Parathyroid adenoma (tissue), 2 donors: ENCODE results near the gene GPAM.
A peak's percentile ranks its signal among the peaks of the same experiment; 100 is the strongest.
"Not testable (repeated sequence)": the region's sequence is repeated elsewhere in the genome, so short reads cannot be mapped to it uniquely, and the experiment has no call there.

Experiments used
- H2AFZ ChIP-seq: fragments of 300-600 bp; sonication (generic); one replicate; pipeline ENCODE4 v1.7.0; 2017; ENCODE audit warnings: antibody characterized with exemption, mild to moderate bottlenecking
- H3K27ac ChIP-seq: fragments of 300-600 bp; sonication (generic); one replicate; pipeline ENCODE4 v1.7.0; 2017
- H3K27me3 ChIP-seq: fragments of 300-600 bp; sonication (generic); one replicate; pipeline ENCODE4 v1.7.0; 2017; ENCODE audit warnings: low read length; ENCODE audit not compliant: control insufficient read depth, insufficient read depth
- H3K36me3 ChIP-seq: fragments of 300-600 bp; sonication (generic); one replicate; pipeline ENCODE4 v1.7.0; 2017; ENCODE audit warnings: low read length; ENCODE audit not compliant: control insufficient read depth, insufficient read depth
- H3K4me1 ChIP-seq: fragments of 300-600 bp; sonication (generic); one replicate; pipeline ENCODE4 v1.7.0; 2017; ENCODE audit warnings: control low read depth
- H3K4me2 ChIP-seq: fragments of 300-600 bp; sonication (generic); one replicate; pipeline ENCODE4 v1.7.0; 2017; ENCODE audit warnings: low read length
- H3K4me3 ChIP-seq: fragments of 300-600 bp; sonication (generic); one replicate; pipeline ENCODE4 v1.7.0; 2017; ENCODE audit warnings: low read depth, low read length
- H3K79me2 ChIP-seq: fragments of 300-600 bp; sonication (generic); one replicate; pipeline ENCODE4 v1.7.0; 2017; ENCODE audit warnings: control low read depth
- H3K9ac ChIP-seq: fragments of 300-600 bp; sonication (generic); one replicate; pipeline ENCODE4 v1.7.0; 2017; ENCODE audit warnings: mild to moderate bottlenecking
- H3K9me3 ChIP-seq: fragments of 300-600 bp; sonication (generic); one replicate; pipeline ENCODE4 v1.7.0; 2017; ENCODE audit warnings: low read length; ENCODE audit not compliant: control insufficient read depth
- TF ChIP-seq, protein P1 (sequence below): fragments of 300-600 bp; sonication (generic); IDR thresholded peaks from one replicate; pipeline ENCODE4 v1.7.0; 2017; ENCODE audit warnings: antibody characterized with exemption, mild to moderate bottlenecking
- donor health status: primary hyperparathyroidism.

GPAM gene

GRCh38 chr10:112122827-112123226 lies 60.7 kb downstream of the GPAM start:
- Histone ChIP-seq H3K27ac (no peak overlapping the region), H3K27me3 (no peaks in the 10 kb centered on the region), H3K4me1 (no peaks in the 10 kb centered on the region), H3K4me3 (no peak overlapping the region), H3K4me2 (no peak overlapping the region), H3K9me3 (no peaks in the 10 kb centered on the region), H2AFZ (no peak overlapping the region), H3K36me3 (no peaks in the 10 kb centered on the region), H3K9ac (no peak overlapping the region), H3K79me2 (no peaks in the 10 kb centered on the region)
- TF ChIP-seq, protein P1, sequence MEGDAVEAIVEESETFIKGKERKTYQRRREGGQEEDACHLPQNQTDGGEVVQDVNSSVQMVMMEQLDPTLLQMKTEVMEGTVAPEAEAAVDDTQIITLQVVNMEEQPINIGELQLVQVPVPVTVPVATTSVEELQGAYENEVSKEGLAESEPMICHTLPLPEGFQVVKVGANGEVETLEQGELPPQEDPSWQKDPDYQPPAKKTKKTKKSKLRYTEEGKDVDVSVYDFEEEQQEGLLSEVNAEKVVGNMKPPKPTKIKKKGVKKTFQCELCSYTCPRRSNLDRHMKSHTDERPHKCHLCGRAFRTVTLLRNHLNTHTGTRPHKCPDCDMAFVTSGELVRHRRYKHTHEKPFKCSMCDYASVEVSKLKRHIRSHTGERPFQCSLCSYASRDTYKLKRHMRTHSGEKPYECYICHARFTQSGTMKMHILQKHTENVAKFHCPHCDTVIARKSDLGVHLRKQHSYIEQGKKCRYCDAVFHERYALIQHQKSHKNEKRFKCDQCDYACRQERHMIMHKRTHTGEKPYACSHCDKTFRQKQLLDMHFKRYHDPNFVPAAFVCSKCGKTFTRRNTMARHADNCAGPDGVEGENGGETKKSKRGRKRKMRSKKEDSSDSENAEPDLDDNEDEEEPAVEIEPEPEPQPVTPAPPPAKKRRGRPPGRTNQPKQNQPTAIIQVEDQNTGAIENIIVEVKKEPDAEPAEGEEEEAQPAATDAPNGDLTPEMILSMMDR = no peak

- TF ChIP-seq, protein P1 = no peak
- Histone ChIP-seq H3K27ac (no peak overlapping the region), H3K9me3 (no peaks in the 10 kb centered on the region), H2AFZ (no peak overlapping the region), H3K9ac (no peak overlapping the region), H3K4me2 (no peak overlapping the region), H3K4me3 (no peak overlapping the region), H3K79me2 (no peaks in the 10 kb centered on the region), H3K4me1 (no peaks in the 10 kb centered on the region), H3K27me3 (no peaks in the 10 kb centered on the region), H3K36me3 (no peaks in the 10 kb centered on the region)
These were observed 63.1 kb downstream of the GPAM start for GRCh38 chr10:112120491-112120890.

DNA sequence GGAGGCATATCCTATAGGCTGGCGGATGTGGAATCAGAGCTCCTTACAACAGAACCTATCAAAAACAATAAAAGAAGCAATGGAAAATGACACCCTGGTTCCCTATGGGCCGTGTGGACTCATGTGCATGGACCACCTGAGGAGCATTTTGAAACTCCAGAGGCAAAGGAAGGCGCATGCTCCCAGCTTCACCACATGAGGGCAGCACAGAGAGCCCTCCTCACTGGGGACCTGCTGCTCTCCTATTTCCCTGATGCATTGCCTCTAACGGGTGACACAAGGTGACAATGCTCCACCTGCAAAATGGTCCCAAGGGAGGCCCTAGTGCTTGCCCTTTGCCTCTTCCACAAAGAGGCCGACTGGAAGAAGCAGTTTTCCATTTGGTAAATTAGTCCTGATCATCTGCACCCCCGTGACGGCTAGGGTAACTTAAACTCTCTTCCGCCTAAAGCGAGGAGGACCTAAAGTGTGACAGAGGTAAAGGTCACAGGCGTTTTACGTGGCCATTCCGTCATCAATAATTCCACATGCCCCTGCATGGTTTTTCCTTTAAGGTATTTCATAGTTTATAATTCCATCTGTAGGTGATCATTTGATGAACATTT lies 67.7 kb downstream of the GPAM start:
- TF ChIP-seq, protein P1 = peak; percentile 23

GRCh38 chr10:112109779-112110178 lies 73.8 kb downstream of the GPAM start:
- H3K36me3 ChIP-seq, H3K9ac ChIP-seq, H3K4me1 ChIP-seq, H3K79me2 ChIP-seq, H3K27me3 ChIP-seq, H3K9me3 ChIP-seq, H3K4me2 ChIP-seq, H3K4me3 ChIP-seq, H2AFZ ChIP-seq, H3K27ac ChIP-seq: not testable (repeated sequence)

More for the DNA sequence above, 67.7 kb downstream of the GPAM start:
- no peak overlapping the region for H3K4me2 ChIP-seq
- H3K4me1 ChIP-seq = no peaks in the 10 kb centered on the region
- no peaks in the 10 kb centered on the region for H3K9me3 ChIP-seq
- no peaks in the 10 kb centered on the region for H3K79me2 ChIP-seq
- H3K36me3 ChIP-seq = no peaks in the 10 kb centered on the region
- H3K27me3 ChIP-seq = no peaks in the 10 kb centered on the region
- no peak overlapping the region for H2AFZ ChIP-seq
- no peak overlapping the region for H3K9ac ChIP-seq
- H3K4me3 ChIP-seq = no peak overlapping the region
- no peak overlapping the region for H3K27ac ChIP-seq
